Stimulated activated CD8-positive, alpha-beta memory T cell treated with anti-CD3 and anti-CD28 coated beads, Interleukin-15, amount 100 ng/mL, for 48 hours (primary cell): ENCODE measurements around the gene AP4M1.
"Not testable (repeated sequence)": the region's sequence is repeated elsewhere in the genome, so short reads cannot be mapped to it uniquely, and the experiment has no call there.

Experiments
- DNase-seq, 2 donors: peaks; one replicate each; pipeline ENCODE4 v3.0.0-alpha.2; 2020; ENCODE audit warnings: low read depth in 2 of 2

Gene AP4M1

DNA sequence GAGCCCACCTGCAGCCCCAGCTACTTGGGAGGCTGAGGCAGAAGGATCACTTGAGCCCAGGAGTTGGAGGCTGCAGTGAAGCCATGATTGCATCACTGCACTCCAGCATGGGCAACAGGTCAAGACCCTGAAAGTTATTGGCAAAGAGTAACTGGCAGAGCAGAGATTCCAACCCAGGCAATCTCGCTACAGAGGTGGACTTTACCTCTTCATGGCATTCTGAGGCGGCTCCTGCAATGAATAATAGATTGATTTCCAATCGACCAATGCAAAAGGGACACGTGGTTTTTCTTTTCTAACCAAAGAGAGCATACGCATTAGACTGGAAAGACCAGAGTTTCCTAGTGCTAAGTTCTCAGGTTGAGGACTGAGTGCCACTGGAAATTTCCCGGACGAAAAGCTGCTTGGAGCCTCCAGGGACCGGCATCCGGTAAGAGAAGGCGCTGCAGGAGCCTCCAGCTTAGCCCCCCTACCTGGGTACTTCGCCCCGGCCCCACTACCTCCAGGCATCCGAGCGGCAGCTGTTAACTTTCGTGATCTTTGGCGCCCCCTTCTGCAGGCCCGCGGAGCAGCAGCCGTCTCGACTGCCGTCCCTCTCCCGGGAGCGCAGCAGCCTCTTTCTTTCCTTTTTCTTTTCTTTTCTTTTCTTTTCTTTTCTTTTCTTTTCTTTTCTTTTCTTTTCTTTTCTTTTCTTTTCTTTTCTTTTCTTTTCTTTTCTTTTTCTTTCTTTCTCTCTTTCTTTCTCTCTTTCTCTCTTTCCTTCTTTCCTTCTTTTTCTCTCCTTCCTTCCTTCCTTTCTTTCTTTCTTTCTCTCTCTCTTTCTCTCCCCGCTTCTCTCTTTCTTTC, 29.4 kb downstream of the AP4M1 start:
- peak; percentile 66 to 67 for DNase-seq

DNA sequence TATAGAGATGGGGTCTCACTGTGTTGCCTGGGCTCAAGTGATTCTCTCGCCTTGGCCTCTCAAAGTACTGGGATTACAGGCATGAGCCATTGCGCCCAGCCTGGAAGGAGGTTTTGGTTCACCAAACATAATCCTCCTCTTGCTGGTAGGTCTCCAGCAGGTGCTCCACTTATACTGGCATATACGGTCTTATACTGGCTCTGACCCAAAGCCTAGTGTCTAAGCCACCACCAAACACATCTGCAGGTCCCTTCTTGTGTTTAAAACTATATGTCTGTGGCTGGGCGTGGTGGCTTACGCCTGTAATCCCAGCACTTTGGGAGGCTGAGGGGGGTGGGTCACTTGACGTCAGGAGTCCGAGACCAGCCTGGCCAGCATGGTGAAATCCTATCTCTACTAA, 30.7 kb downstream of the AP4M1 start:
- no peak for DNase-seq

DNA sequence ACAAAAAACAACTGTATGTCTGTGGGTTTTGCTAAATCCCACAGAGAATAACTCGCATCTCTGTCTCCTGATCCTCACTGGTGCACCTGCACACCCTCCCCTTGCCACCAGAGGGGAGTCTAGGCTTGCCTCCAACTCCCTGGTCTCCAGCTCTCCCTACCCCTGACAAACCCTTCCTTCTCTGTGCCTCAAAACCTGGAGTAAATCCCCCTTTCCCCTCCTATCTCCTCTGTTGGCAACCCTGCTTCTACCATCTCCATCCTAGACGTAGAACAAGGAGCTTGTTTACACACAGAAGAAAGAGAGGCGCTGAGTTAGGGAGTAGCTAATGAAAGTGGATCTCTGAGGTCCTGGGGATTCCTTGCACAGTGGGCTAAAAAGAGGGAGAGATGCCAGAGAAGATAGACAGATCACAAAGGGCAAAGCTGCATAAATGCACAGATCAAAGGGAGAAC, 31.3 kb downstream of the AP4M1 start:
- DNase-seq: peak in 1 of 2 donors; percentile 39

DNA sequence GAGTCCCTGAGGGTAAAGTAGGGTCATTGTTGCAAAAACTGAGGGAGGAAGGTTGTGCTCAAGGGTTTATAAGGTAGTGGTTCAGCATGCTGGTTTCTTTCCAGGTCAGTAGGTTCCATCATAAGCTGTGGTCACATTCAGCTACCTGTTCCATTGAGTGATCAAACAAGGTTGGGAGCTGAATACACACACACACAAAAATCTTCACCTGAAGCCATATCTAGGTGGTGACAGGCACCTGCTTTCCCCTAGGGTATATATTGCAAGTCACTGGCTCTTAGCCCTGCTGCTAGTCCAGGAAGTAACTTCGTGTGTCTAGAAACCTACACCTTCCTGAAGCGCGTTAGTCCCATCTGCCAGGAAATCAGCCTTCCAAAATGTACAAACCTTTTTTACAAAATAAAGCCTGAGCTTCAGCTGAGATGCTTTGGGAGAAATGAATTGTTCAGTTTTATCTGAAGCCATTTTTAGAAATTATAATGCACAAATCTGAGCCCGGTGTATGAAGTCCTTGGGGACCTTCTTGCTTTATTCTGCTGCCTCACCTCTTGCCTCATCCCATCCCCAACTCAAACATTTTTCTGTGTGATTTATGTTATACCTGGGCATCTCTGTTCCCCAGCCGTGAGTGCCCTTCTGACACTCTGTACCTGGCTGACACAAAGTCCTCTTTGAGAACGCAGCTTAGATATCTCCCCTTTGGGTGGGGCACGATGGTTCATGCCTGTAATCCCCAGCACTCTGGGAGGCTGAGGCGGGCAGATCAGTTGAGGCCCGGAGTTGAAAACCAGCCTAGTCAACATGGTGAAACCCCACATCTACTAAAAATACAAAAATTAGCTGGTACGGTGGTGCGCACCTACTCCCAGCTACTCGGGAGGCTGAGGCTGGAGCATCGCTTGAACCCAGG, 36.7 kb downstream of the AP4M1 start:
- no peak for DNase-seq

DNA sequence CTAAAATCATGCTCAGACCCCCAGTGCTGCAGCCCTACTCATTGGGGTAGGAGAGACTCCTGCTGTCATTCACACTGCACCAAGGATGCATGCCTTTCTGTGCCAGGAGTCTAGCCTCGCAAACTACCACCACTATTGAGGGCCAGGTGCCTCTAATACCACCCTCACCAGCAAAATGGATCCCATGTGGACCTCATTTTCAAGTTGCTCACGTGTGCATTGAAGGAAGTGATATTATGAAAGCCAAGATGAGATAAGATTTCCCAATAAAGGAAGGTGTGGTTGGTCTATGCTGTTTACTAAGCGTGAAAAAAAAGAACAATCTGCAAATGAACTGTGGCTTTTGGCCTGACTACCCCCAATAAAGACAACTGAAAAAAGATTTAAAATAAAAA, 40.1 kb downstream of the AP4M1 start:
- DNase-seq: no peak

DNA sequence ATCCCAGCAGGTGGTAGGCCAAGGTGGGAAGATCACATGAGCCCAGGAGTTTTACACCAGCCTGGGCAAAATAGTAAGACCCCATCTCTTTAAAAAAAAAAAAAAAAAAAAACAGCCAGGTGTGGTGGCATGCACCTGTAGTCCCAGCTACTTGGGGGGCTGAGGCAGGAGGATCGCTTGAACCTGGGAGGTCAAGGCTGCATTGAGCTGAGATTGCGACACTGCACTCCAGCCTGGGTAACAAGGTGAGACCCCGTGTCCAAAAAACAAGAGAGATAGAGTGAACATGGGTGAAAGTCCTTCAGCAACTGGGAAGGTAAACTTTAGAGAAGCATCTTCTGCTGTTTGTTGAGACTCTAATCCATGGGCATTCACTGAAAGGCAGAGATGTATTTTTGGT, 41.0 kb downstream of the AP4M1 start:
- no peak for DNase-seq

DNA sequence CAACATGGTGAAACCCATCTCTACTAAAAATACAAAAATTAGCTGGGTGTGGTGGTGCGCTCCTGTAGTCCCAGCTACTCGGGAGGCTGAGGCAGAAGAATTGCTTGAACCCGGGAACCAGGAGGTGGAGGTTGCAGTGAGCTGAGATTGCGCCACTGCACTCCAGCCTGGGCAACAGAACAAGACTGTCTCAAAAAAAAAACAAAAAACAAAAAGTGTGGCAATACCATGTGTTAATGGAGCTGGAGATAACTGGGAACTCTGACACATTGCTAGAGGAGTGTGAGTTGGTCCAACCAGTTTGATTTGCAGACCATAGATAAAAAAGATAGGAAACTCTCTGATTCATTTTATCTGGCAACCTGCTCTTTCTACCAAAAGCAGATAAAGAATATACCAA, 44.9 kb downstream of the AP4M1 start:
- DNase-seq: not testable (repeated sequence)

DNA sequence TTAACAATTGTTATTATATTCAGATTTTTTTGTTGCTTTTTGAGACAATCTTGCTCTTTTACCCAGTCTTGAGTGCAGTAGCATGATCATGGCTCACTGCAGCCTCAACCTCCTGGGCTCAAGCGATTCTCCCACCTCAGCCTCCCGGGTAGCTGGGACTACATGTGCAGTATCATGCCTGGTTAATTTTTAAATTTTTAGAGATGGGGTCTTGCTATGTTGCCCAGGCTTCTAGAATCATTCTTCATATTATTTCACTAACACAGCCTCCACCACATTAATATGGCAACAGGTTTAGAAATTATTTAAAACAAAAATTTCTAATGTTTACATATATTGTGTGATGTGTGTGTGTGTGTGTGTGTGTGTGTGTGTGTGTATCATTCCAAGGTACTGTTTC, 45.8 kb downstream of the AP4M1 start:
- DNase-seq: no peak

DNA sequence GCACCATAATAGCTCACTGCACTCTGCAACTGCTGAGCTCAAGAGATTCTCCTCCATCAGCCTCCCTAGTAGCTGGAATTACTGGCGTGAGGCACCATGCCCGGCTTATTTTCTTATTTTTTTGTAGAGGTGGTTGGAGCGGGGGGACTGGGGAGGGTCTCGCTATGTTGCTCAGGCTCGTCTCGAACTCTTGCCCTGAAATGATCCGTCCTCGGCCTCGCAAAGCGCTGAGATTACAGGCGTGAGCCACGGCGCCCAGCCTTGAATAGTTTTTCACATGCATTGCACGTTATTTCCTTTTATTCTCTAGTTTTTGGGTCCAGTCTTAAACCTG, 46.7 kb downstream of the AP4M1 start:
- no peak for DNase-seq

DNA sequence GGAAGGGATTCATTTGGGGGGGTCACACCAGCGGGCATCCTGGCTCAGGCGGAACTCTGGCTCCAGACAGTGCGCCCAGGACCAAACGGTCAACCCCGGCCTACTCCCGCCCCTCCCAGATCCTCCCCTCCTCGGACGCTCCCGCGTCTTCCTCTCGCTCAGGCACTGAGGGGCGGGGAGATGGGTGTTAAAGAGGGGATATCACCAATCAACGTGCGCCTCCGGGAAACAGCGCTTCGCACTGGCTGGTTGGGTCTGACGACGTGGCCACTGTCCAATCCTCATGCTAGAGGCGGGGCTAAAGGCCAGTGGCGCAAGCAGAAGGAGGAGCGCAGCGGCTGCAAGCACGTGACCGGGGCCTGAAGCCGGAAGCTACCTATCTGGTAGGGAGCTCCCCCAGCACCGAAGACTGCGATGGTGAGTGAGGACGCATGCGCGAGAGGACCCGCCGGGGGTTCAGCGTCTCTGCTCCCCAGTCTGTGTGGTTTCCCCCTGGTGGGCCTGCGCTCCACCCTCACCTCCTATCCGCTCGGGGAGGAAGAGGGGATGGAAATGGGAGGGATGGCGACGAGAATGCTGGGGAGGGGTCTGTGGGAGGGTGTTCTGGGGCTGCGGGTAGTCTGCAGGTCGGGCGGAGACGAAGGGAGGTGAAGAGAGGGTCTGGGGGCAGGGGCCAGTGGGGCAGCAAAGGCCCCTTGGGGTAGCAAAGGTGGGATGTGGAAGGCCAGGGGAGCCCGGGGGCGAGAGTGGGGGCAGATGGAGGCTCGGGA, 47.3 kb downstream of the AP4M1 start, which contains the start of gene LAMTOR4:
TSS of gene LAMTOR4 (plus strand) at position 360 of the 770 bp plus-strand sequence. CDS start at position 415, 55 bp downstream.
- DNase-seq: peak; percentile 98 to 99

DNA sequence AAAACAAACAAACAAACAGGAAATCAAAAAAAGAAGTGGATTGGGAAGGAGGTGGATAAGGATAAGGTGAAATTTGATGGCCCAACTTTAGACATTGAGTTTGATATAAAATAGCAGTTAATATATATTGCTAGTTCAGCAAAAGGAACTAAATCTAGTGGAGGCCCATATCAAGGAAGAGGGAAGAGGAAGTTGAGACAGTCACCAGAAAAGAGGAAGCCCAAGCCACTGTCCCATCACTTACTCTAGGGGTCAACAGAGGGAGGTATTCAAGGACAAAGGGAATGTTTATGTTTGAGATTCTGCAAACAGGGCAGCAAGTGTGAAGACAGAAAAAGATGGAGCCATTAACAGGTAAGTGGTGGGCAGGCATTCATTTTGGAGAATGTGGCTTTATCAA, 51.0 kb downstream of the AP4M1 start:
- DNase-seq: no peak

DNA sequence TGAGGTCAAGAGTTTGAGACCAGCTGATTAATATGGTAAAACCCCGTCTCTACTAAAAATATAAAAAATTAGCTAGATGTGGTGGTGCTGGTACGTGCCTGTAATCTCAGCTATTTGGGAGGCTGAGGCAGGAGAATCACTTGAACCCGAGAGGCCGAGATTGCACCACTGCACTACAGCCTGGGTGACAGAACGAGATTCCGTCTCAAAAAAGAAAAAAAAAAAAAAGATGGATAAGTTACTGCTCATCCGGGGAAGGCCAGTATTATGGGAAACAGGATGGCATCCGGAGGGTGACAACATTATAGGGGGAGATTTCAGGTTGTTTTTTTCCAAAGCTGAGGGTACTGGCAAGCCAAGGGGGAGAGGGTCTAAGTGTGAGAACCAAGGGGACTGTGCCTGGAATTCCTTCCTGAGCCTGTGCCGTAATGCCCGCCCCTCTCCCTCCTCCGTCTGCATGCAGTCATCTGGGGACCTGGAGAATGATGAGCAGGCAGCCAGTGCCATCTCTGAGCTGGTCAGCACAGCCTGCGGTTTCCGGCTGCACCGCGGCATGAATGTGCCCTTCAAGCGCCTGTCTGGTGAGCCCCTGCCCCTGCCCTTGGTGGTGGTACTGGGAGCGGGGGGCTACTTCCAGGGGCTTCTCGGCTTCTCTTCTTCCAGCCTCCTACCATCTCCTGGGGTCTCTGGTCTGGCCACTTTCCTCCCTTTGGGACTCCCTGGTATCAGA, 51.7 kb downstream of the AP4M1 start:
- no peak for DNase-seq

DNA sequence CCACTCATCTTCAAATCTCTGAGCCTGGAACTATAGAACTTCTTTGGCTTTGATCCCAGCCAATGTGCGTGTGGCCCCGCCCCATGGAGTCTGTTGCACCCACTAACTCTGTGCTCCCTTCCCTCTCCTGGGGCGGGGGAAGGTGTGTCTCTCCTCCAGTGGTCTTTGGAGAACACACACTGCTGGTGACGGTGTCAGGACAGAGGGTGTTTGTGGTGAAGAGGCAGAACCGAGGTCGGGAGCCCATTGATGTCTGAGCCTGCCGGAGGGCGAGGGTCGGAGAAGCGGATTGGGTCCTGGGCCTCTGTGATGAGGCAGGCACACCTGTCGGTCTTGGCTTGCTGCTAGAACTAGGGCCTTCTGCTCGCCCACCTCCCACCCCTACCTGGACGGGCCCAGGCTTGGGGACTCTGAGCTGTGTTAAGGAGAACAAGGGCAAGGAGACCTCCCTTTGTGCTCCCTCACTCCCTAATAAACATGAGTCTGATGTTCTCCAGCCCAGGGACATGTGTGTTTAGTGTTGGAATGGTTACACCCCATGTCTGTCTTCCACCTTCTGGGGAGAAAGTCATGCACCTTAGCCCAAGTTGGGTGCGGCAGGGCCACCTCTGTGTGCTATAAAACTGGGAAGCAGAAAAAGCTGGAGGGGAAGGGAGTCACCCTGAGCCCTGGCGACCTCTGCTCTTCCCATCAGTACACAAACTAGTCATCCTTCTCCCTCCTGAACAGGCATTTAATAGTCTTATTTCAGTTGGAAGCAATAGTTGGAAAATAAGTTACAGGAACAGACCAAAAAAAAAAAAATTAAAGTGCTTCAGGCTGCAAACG, 52.5 kb downstream of the AP4M1 start:
- no peak for DNase-seq

DNA sequence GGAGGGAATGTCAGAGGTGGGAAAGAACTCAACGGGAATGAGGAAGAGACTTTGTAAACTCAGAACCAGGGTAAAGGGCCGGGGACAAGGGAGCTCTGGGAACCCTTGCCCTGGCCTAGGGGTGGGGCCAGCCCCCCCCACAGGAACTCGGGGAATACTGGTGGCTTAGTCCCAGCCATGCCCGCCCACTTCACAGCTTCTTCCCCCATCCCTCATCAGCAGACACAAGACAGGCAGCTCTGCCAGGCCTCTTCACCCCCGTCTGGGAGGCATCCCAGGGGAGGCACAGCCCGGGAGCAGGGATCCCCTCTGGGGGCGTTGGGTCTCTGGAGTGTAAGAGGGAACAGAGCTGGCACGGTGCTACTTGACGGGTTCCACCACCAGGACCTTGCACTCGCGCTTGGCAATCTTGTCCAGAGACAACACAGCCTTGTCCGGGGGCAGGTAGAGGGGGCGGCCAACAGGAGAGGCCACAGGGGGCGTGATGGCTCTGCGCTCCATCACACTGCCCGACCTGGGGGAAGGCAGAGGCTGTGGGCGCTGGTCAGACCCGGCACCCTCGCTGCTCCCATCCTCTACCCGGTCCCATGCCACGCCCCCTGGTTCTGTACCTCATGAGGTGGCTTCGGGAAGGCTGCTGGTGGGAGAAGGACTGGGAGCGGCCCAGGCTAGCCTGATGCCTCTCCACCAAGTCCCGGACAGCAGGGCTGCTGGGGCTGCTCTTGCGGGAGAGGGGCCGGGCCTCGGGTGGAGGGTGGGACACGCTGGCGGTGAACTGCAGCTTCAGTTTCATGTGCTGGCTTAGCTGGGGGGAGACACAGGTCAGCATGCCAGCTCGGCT, 53.4 kb downstream of the AP4M1 start:
- no peak for DNase-seq

DNA sequence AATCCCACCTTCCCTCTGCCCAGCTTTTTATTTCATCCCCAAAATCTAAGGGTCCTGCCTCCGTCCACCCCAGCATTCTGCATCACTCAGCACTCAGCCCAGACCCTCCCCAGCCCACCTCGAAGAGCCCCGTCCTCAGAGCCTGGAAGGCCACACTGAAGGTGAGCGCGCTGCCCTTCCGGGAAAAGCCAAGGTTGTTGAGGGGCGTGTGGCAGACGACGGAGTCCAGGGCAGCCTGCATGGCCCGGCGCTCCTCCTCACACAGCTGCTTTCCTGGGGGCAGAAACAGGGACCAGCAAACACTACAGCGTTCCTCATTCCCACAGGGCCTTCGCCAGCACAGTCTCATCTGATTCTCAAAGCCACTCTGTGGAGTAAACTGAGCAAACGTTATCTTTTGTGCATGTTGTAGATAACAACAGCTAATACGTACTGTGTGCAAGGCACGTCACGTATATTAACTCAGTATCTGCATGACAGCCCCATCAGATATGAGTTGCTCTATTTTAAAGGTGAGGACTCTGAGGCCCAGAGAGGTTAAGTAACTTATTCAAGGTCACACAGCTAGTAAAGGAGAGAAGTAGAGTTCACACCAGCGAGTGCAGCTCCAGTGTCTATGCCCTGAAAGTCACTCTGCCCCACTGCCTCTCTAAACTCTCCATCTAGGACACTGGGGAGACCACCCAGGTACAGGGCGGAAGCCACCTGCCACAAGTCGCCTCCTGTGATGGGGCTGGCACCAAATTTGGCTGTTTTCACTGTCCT, 54.3 kb downstream of the AP4M1 start:
- no peak for DNase-seq

DNA sequence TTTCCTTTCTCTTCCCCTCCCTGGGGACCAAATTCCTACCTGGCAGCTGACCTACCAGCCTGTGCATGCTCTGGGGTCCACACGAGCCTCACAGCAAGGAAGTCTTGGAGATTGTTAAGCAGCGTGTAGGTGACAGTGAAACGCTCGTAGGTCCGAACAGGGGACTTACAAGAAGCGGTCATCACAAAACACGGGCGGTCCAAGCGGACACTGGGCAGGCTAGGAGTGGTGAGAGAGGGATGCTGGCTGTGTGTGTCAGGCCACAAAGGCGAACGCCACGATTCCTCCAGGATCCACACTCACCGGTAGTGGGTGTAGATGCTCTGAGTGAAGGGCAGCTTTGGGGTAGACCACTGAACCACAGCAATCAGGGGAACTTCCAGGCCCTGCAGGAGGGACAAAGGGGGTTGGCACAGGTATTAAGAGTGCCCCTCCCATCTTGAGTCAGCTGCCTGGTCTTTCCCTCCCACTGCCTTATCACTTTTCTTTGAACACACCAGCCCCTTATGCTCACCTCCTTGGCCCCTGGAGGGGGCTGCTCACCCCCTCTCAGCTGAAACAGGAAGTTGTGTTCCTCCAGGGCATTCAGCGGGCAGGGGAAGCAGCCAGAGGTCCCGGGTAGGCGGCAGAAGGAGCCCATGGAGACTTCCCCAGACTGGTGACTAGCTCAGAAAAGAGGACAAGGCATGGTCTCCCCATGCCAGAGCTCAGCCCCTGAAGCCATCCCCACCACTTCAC, 55.1 kb downstream of the AP4M1 start:
- DNase-seq: no peak

DNA sequence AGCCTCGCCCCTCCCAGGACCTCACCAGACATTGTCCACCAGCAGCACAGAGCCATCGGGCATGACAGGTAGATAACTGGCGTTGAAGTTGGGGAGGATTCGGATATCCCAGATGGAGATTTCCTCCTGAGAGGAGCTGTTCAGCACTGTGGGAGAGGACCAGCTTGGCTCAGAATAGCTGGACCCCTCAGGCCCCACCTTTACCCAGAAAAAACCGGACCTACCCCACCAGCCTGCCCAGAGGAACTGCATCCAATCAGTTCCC, 55.6 kb downstream of the AP4M1 start:
- no peak for DNase-seq
